H1 (cell line): ENCODE measurements around the gene MORN2. TPM values are rescaled to one million over a fixed set of nuclear protein-coding genes. Genes with fewer than 3 reads are reported as not detected.

Experiments
- CTCF ChIA-PET: fragments of 300-600 bp; sonication (Branson Sonifier 250); formaldehyde crosslinking; loops from one replicate; lab custom pipeline; 2021; ENCODE audit not compliant: partially characterized antibody; lab: Charles Lee
- POLR2A ChIA-PET: fragments of 300-600 bp; sonication (Branson Sonifier 250); formaldehyde crosslinking; loops from one replicate; lab custom pipeline; 2021; ENCODE audit warnings: inconsistent platforms; ENCODE audit not compliant: partially characterized antibody; lab: Charles Lee
- DNase-seq, 2 experiments: peaks; one replicate each; pipeline versions ENCODE4 v3.0.0 to v3.0.0-alpha.2; 2010 to 2022; ENCODE audit warnings: low spot score in 2 of 2, low read depth in 1 of 2, mixed read lengths in 1 of 2
- FAIRE-seq: peaks from 2 replicates; lab custom pipeline; 2011; peaks lifted over from hg19 to GRCh38; lab: Jason Lieb, UNC
- H2AFZ ChIP-seq: 2 replicates; pipeline ENCODE4 v1.8.1; 2012; ENCODE audit warnings: low read length, inconsistent platforms
- H2AK5ac ChIP-seq: 2 replicates; pipeline ENCODE4 v1.6.1; 2013; ENCODE audit warnings: low read depth, low read length
- H2BK120ac ChIP-seq: replicated peaks from 2 replicates; pipeline ENCODE3; 2013; ENCODE audit warnings: low read depth, low read length, inconsistent platforms
- H2BK12ac ChIP-seq: 2 replicates; pipeline ENCODE4 v1.6.1; 2013; ENCODE audit warnings: low read depth, low read length
- H2BK15ac ChIP-seq: 2 replicates; pipeline ENCODE4 v1.6.1; 2013; ENCODE audit warnings: low read length
- H2BK20ac ChIP-seq: 2 replicates; pipeline ENCODE4 v1.6.1; 2013; ENCODE audit warnings: low read length
- H2BK5ac ChIP-seq: 2 replicates; pipeline ENCODE4 v1.6.1; 2013; ENCODE audit warnings: low read depth, low read length
- H3K14ac ChIP-seq: 2 replicates; pipeline ENCODE4 v1.6.1; 2013; ENCODE audit warnings: inconsistent platforms; ENCODE audit not compliant: insufficient read length
- H3K18ac ChIP-seq: 2 replicates; pipeline ENCODE4 v1.6.1; 2013; ENCODE audit warnings: low read length; ENCODE audit errors: extremely low read depth
- H3K23ac ChIP-seq: 2 replicates; pipeline ENCODE4 v1.6.1; 2013; ENCODE audit warnings: inconsistent platforms; ENCODE audit not compliant: insufficient read length
- H3K23me2 ChIP-seq: 2 replicates; pipeline ENCODE4 v1.6.1; 2013; ENCODE audit warnings: low read depth, low read length
- H3K27ac ChIP-seq: 2 replicates; pipeline ENCODE4 v1.6.1; 2011; ENCODE audit warnings: low read depth, low read length, inconsistent platforms
- H3K27me3 ChIP-seq, 4 experiments: replicated peaks in 1 of 4; 1 replicate in 1 of 4; 2 replicates in 3 of 4; pipeline versions ENCODE4 v1.6.1 to v1.8.1; 2011 to 2013; ENCODE audit warnings: low read length in 3 of 4, mild to moderate bottlenecking in 3 of 4, inconsistent platforms in 2 of 4, mixed read lengths in 2 of 4, moderate library complexity in 1 of 4; ENCODE audit not compliant: control insufficient read depth in 3 of 4, insufficient read depth in 3 of 4; ENCODE audit errors: extremely low read depth in 1 of 4
- H3K36me3 ChIP-seq, 4 experiments: 2 replicates each; pipeline versions ENCODE4 v1.6.1 to v1.8.1; 2011 to 2013; ENCODE audit warnings: mild to moderate bottlenecking in 4 of 4, low read length in 3 of 4, moderate library complexity in 2 of 4, control low read depth in 1 of 4, inconsistent platforms in 1 of 4; ENCODE audit not compliant: insufficient read depth in 4 of 4, control insufficient read depth in 2 of 4
- H3K4ac ChIP-seq: replicated peaks from 2 replicates; pipeline ENCODE3; 2013; ENCODE audit warnings: low read length, low read depth, mixed read lengths, inconsistent platforms; ENCODE audit not compliant: insufficient read length
- H3K4me1 ChIP-seq, 4 experiments: replicated peaks in 1 of 4; 1 replicate in 1 of 4; 2 replicates in 3 of 4; pipeline versions ENCODE4 v1.6.1 to v1.8.1; 2011 to 2013; ENCODE audit warnings: low read length in 3 of 4, inconsistent platforms in 2 of 4, mixed read lengths in 1 of 4; ENCODE audit not compliant: insufficient read depth in 4 of 4, control insufficient read depth in 3 of 4
- H3K4me2 ChIP-seq, 2 experiments: 2 replicates each; pipeline versions ENCODE4 v1.6.1 to v1.8.1; 2011 to 2013; ENCODE audit warnings: low read depth in 2 of 2, low read length in 2 of 2, control low read depth in 1 of 2, inconsistent platforms in 1 of 2, mild to moderate bottlenecking in 1 of 2; ENCODE audit not compliant: insufficient read depth in 1 of 2
- H3K4me3 ChIP-seq, 4 experiments: fragments of 200-600, 300-600 bp in 1 of 4; sonication (generic), shearing (Covaris generic), sonication (Bioruptor Twin) in 1 of 4; 2 replicates each; pipeline versions ENCODE4 v1.5.1 to v1.8.1; 2011 to 2016; ENCODE audit warnings: low read length in 4 of 4, low read depth in 3 of 4, control low read depth in 2 of 4, inconsistent platforms in 2 of 4, mild to moderate bottlenecking in 2 of 4, mixed read lengths in 1 of 4, moderate library complexity in 1 of 4; ENCODE audit not compliant: insufficient read depth in 2 of 4; ENCODE audit errors: extremely low read depth in 1 of 4
- H3K56ac ChIP-seq: replicated peaks from 2 replicates; pipeline ENCODE3; 2013; ENCODE audit warnings: low read depth, mild to moderate bottlenecking, mixed read lengths, low read length, inconsistent platforms; ENCODE audit not compliant: insufficient read length
- H3K79me1 ChIP-seq: 2 replicates; pipeline ENCODE4 v1.6.1; 2013; ENCODE audit warnings: low read depth, low read length, control low read depth
- H3K79me2 ChIP-seq, 2 experiments: 2 replicates each; pipeline versions ENCODE4 v1.6.1 to v1.8.1; 2012 to 2013; ENCODE audit warnings: low read length in 2 of 2, mild to moderate bottlenecking in 2 of 2, inconsistent platforms in 1 of 2; ENCODE audit not compliant: insufficient read depth in 2 of 2, control insufficient read depth in 1 of 2
- H3K9ac ChIP-seq, 4 experiments: replicated peaks in 1 of 4; 1 replicate in 1 of 4; 2 replicates in 3 of 4; pipeline versions ENCODE4 v1.6.1 to v1.8.1; 2011 to 2013; ENCODE audit warnings: low read depth in 3 of 4, low read length in 3 of 4, control low read depth in 2 of 4, mild to moderate bottlenecking in 2 of 4, moderate library complexity in 2 of 4, inconsistent platforms in 1 of 4; ENCODE audit errors: extremely low read depth in 1 of 4
- H3K9me3 ChIP-seq, 2 experiments: 2 replicates each; pipeline versions ENCODE4 v1.6.1 to v1.8.1; 2012 to 2013; ENCODE audit warnings: mild to moderate bottlenecking in 2 of 2, moderate library complexity in 2 of 2, control low read depth in 1 of 2, inconsistent platforms in 1 of 2, low read depth in 1 of 2, low read length in 1 of 2, mixed read lengths in 1 of 2; ENCODE audit not compliant: insufficient read depth in 2 of 2
- H4K20me1 ChIP-seq, 2 experiments: replicated peaks in 1 of 2; 2 replicates each; pipeline versions ENCODE3 to v1.8.1; 2011 to 2013; ENCODE audit warnings: inconsistent platforms in 2 of 2, low read length in 2 of 2, mild to moderate bottlenecking in 1 of 2; ENCODE audit not compliant: insufficient read depth in 2 of 2, control insufficient read depth in 1 of 2
- H4K5ac ChIP-seq: 2 replicates; pipeline ENCODE4 v1.6.1; 2013; ENCODE audit warnings: low read length, low read depth, mixed read lengths, inconsistent platforms; ENCODE audit not compliant: insufficient read length
- H4K8ac ChIP-seq: 2 replicates; pipeline ENCODE4 v1.8.0; 2013; ENCODE audit warnings: mild to moderate bottlenecking, moderate library complexity, low read length, inconsistent platforms; ENCODE audit not compliant: insufficient read depth; ENCODE audit errors: extremely low read depth
- H4K91ac ChIP-seq: replicated peaks from 2 replicates; pipeline ENCODE3; 2013; ENCODE audit warnings: low read length, mixed read lengths, inconsistent platforms; ENCODE audit not compliant: insufficient read length
- CEBPB ChIP-seq: IDR thresholded peaks from 2 replicates; pipeline ENCODE4 v1.6.1; 2012; ENCODE audit warnings: low read depth, low read length
- SUZ12 ChIP-seq: fragments of 200-600 bp; sonication (generic); IDR thresholded peaks from 2 replicates; pipeline ENCODE4 v1.6.1; 2012; ENCODE audit warnings: mild to moderate bottlenecking, inconsistent platforms, low read length, moderate library complexity, mixed read lengths
- WGBS, 2 experiments: shearing (Covaris generic) in 1 of 2; methylation state at CpG; one replicate each; pipeline versions ENCODE4 v1.1.6 to v1.1.7; 2013 to 2015; ENCODE audit warnings: low lambda C conversion rate in 2 of 2, mixed read lengths in 2 of 2, inconsistent platforms in 1 of 2, low coverage in 1 of 2, missing lambda C conversion rate in 1 of 2; ENCODE audit not compliant: insufficient replicate concordance in 2 of 2, insufficient coverage in 1 of 2, insufficient read length in 1 of 2; ENCODE audit errors: extremely low coverage in 1 of 2, missing lambda C conversion rate in 1 of 2; 5-methylcytosine and 5-hydroxymethylcytosine counted together
- polyA plus RNA-seq, 7 experiments: library from polyadenylated mRNA; depleted of rRNA in 3 of 7; stranded (reverse) in 5 of 7; unstranded in 2 of 7; fragments of >200 nt in 5 of 7; fragments of 200-250 nt in 2 of 7; gene quantifications; 1 replicate in 5 of 7; 2 replicates in 1 of 7; 4 replicates in 1 of 7; pipeline versions ENCODE4 v1.2.1 to v1.2.3, GENCODE V29; 2011 to 2013; ENCODE audit warnings: missing spikeins in 2 of 7, mixed read lengths in 2 of 7
- total RNA-seq: library from RNA; stranded (reverse); fragmentation: NEBNext Ultra II Directional; extraction: Animal tissue kit (Norgen Biotek cat#: 25700); gene quantifications from 2 replicates; pipeline ENCODE4 v1.2.1, GENCODE V29; 2021

MORN2 gene
- total and polyA plus RNA-seq, 2 of the 8 experiments (the other 6 are each of a cell fraction or from before 2014, with no cell fraction given): 7.2 to 11.3 TPM

DNA sequence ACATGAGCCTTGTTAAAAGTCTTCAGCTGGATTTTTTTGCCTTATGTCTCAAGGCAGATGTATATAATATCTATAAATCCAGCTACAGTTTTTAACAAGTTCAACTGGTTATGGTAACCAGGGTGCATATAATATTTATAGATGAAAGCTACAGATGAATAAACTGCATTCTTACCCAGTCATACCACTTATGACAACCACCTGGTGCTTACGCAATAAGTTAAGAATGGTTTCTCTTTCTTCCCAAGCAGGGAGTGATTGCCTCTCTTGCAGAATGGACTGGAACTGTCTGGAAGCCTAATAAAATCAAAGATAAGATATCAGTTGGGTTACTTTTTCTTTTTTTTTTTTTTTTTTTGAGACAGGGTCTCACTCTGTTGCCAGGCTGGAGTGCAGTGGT lies 19.6 kb upstream of the MORN2 start:
- Histone ChIP-seq H3K36me3 (peaks cover 12 to 44% (median 34%) of the 10 kb centered on the region in 4 experiments), H3K79me1 (no peaks in the 10 kb centered on the region), H2BK20ac (no peak overlapping the region), H3K23me2 (no peaks in the 10 kb centered on the region), H2BK15ac (no peak overlapping the region), H3K14ac (no peak overlapping the region), H3K9me3 (no peaks in the 10 kb centered on the region), H3K23ac (no peak overlapping the region), H3K9ac (no peak overlapping the region), H3K4me2 (no peak overlapping the region), H3K18ac (no peak overlapping the region), H3K4ac (no peak overlapping the region), H3K4me1 (no peaks in the 10 kb centered on the region), H3K79me2 (no peaks in the 10 kb centered on the region), H2AK5ac (no peak overlapping the region), H4K5ac (no peak overlapping the region), H2BK5ac (no peak overlapping the region), H3K4me3 (no peak overlapping the region), H3K56ac (no peak overlapping the region), H2BK120ac (no peak overlapping the region), H3K27ac (no peak overlapping the region), H4K91ac (no peak overlapping the region), H4K8ac (no peak overlapping the region), H3K27me3 (no peaks in the 10 kb centered on the region), H2BK12ac (no peak overlapping the region), H4K20me1 (peaks cover 0 to 1% of the 10 kb centered on the region in 2 experiments), H2AFZ (no peak overlapping the region)
- no peak for TF ChIP-seq SUZ12
- TF ChIP-seq CEBPB: peak; percentile 70; the same call in 1 of the 2 replicates
- POLR2A ChIA-PET: interaction anchor here (0.6 to 0.8 kb wide), 2 partner anchors 12 to 109 kb away, joined by 3 read pairs; no protein-coding TSS in a partner anchor
- DNase-seq (no peak), FAIRE-seq (no peak)
- CTCF ChIA-PET: interaction anchor here (0.9 kb wide), 1 partner anchor 13 kb away, joined by 3 read pairs; no protein-coding TSS in a partner anchor
- 94% methylated on average over 1 of the region's 1 CpG; no CpG with 5 or more reads in 1 of the 2 experiments for WGBS, 2 experiments
